ENCODE measurements around the gene CLASRP. TPM values are rescaled to one million over a fixed set of nuclear protein-coding genes. Genes with fewer than 3 reads are reported as not detected.

The CLASRP gene
- total RNA-seq, 1 experiment from 2014 or later = 79.9 TPM

GRCh38 chr19:45049073-45049736 lies 10.4 kb downstream of the CLASRP start:
- ChIA-PET CTCF (interaction anchor here (1.5 kb wide), 1 partner anchor 10 kb away, joined by 12 read pairs; no protein-coding TSS in a partner anchor), RAD21 (ENCODE audit: low non-redundant PET in 1 of 2, low total read pairs in 2 of 2, uncharacterized antibody in 2 of 2, unreplicated experiment in 2 of 2) (interaction anchor here in 1 of 2 experiments (0.5 kb wide), 1 partner anchor 11 kb away, joined by 3 read pairs; the partner anchor contains the start of gene CLASRP), POLR2A (interaction anchor here (1.2 kb wide), 1 partner anchor 10 kb away, joined by 6 read pairs; the partner anchor contains the start of gene CLASRP)
- Histone ChIP-seq H3K4me3 (replicated peaks in 1 of 2; ENCODE audit: low read depth in 1 of 2, low read length in 2 of 2) (no peak overlapping the region), H3K9me2 (ENCODE audit: insufficient read depth) (no peaks in the 10 kb centered on the region), H3K36me3 (ENCODE audit: control insufficient read depth in 1 of 2, insufficient read depth in 2 of 2, low read length in 2 of 2) (peaks cover 23 to 37% of the 10 kb centered on the region in 2 experiments), H2AFZ (ENCODE audit: low read depth, low read length, poor library complexity, severe bottlenecking) (no peak overlapping the region), H3K9me3 (ENCODE audit: control insufficient read depth in 1 of 2, insufficient read depth in 1 of 2, low read depth in 1 of 2, low read length in 2 of 2) (no peaks in the 10 kb centered on the region), H3K27ac (ENCODE audit: low read depth, low read length) (peak overlapping the region; percentile 34), H3K4me1 (ENCODE audit: control insufficient read depth in 1 of 2, insufficient read depth in 2 of 2, low read length in 2 of 2) (peaks cover 7 to 27% of the 10 kb centered on the region in 2 experiments), H3K27me3 (ENCODE audit: insufficient read depth, low read length) (no peaks in the 10 kb centered on the region), H3K9ac (ENCODE audit: low read length) (no peak overlapping the region), H3K79me2 (ENCODE audit: insufficient read depth, low read length) (peaks cover 92% of the 10 kb centered on the region), H4K20me1 (ENCODE audit: insufficient read depth) (peaks cover 3% of the 10 kb centered on the region; the same call in 1 of the 2 replicates), H3K4me2 (ENCODE audit: low read length) (no peak overlapping the region)
- intact Hi-C loops (cut with micrococcal nuclease) = no loop called here
- DNase-seq (ENCODE audit: low read depth, low spot score) (no peak), ATAC-seq (peak; percentile 29; the same call in 1 of the 2 replicates)
- TF ChIP-seq SIN3A (IDR thresholded peaks at IDR 0.05; ENCODE audit: low read depth) (no peak), EGR1 (IDR thresholded peaks at IDR 0.05; ENCODE audit: low read depth) (no peak), ELF1 (IDR thresholded peaks at IDR 0.05; ENCODE audit: borderline replicate concordance, low read depth) (no peak), ZBTB33 (IDR thresholded peaks at IDR 0.05; ENCODE audit: extremely low read depth, insufficient replicate concordance, low read length) (no peak), JUND (IDR thresholded peaks at IDR 0.05) (no peak), CEBPB (IDR thresholded peaks at IDR 0.05; ENCODE audit: low read depth) (no peak), EZH2 (IDR thresholded peaks at IDR 0.05) (no peak), POLR2A (IDR thresholded peaks at IDR 0.05; ENCODE audit: borderline replicate concordance, extremely low read depth, insufficient read depth, insufficient read length) (no peak), EZH2phosphoT487 (IDR thresholded peaks at IDR 0.05; ENCODE audit: borderline replicate concordance) (no peak), CBX3 (IDR thresholded peaks at IDR 0.05; ENCODE audit: low read depth) (no peak), TCF7L2 (IDR thresholded peaks at IDR 0.05; ENCODE audit: borderline replicate concordance, extremely low read depth, insufficient read depth, insufficient read length) (no peak)
- TF ChIP-seq, protein P1, sequence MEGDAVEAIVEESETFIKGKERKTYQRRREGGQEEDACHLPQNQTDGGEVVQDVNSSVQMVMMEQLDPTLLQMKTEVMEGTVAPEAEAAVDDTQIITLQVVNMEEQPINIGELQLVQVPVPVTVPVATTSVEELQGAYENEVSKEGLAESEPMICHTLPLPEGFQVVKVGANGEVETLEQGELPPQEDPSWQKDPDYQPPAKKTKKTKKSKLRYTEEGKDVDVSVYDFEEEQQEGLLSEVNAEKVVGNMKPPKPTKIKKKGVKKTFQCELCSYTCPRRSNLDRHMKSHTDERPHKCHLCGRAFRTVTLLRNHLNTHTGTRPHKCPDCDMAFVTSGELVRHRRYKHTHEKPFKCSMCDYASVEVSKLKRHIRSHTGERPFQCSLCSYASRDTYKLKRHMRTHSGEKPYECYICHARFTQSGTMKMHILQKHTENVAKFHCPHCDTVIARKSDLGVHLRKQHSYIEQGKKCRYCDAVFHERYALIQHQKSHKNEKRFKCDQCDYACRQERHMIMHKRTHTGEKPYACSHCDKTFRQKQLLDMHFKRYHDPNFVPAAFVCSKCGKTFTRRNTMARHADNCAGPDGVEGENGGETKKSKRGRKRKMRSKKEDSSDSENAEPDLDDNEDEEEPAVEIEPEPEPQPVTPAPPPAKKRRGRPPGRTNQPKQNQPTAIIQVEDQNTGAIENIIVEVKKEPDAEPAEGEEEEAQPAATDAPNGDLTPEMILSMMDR (IDR thresholded peaks at IDR 0.05 in 2 of 3, conservative IDR thresholded peaks at IDR 0.05 in 1 of 3; ENCODE audit: borderline replicate concordance in 1 of 3, insufficient read depth in 1 of 3, low read depth in 2 of 3, low read length in 2 of 3) = no peak
- TF ChIP-seq, protein P2, sequence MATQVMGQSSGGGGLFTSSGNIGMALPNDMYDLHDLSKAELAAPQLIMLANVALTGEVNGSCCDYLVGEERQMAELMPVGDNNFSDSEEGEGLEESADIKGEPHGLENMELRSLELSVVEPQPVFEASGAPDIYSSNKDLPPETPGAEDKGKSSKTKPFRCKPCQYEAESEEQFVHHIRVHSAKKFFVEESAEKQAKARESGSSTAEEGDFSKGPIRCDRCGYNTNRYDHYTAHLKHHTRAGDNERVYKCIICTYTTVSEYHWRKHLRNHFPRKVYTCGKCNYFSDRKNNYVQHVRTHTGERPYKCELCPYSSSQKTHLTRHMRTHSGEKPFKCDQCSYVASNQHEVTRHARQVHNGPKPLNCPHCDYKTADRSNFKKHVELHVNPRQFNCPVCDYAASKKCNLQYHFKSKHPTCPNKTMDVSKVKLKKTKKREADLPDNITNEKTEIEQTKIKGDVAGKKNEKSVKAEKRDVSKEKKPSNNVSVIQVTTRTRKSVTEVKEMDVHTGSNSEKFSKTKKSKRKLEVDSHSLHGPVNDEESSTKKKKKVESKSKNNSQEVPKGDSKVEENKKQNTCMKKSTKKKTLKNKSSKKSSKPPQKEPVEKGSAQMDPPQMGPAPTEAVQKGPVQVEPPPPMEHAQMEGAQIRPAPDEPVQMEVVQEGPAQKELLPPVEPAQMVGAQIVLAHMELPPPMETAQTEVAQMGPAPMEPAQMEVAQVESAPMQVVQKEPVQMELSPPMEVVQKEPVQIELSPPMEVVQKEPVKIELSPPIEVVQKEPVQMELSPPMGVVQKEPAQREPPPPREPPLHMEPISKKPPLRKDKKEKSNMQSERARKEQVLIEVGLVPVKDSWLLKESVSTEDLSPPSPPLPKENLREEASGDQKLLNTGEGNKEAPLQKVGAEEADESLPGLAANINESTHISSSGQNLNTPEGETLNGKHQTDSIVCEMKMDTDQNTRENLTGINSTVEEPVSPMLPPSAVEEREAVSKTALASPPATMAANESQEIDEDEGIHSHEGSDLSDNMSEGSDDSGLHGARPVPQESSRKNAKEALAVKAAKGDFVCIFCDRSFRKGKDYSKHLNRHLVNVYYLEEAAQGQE (IDR thresholded peaks at IDR 0.05; ENCODE audit: low read depth) = no peak
- BruUV-seq (replicated peaks) = no TSS peak

Data from HCT116 (cell line).